Astrocyte of the spinal cord (primary cell): Measurements from ENCODE around the gene PNMA8A.

Source experiments
- DNase-seq: peaks from one replicate; pipeline ENCODE4 v3.0.0; 2011; ENCODE audit warnings: low read depth, low spot score
- H3K4me3 ChIP-seq: 2 replicates; pipeline ENCODE4 v1.5.1; 2011; ENCODE audit warnings: low read depth, mild to moderate bottlenecking, low read length, moderate library complexity
- in situ Hi-C: cut with HindIII; loops from 2 replicates; pipeline ENCODE4 v1.10.0; 2017; ENCODE audit warnings: low sequenced_read_pairs
- TF ChIP-seq, protein P1 (sequence below): IDR thresholded peaks from 2 replicates; pipeline ENCODE4 v1.5.1; 2012; ENCODE audit warnings: low read depth, mild to moderate bottlenecking, low read length, inconsistent platforms

The PNMA8A gene

DNA sequence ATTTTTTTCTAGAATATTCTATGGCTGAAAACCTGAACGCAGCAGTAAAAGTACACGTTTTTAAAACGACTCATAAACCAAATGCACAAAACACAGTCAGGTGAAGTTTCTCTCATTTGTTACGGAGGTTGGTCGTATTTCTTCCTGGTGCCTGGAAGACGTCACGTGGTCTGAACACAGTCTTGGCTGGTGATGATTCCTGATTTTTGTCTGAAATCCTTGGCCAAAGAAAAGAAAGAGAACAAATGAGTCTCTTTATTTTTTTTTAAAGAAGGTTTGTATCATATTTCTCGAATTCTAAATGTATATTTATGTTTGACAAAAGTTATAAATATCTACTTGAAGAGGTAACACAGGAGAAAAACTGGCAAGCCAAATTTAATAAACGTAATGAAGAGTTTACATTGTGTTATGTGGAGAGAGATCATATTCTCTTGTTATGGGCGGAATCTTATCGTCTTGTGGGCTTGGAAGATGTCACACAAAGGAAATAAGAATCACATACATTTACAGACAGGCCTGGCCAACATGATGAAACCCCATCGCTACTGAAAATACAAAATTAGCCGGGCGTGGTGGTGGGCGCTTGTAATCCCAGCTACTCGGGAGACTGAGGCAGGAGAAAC lies 10.0 kb upstream of the PNMA8A start:
- H3K4me3 ChIP-seq, result no peak overlapping the region
- DNase-seq, result peak; percentile 58
- TF ChIP-seq, protein P1, sequence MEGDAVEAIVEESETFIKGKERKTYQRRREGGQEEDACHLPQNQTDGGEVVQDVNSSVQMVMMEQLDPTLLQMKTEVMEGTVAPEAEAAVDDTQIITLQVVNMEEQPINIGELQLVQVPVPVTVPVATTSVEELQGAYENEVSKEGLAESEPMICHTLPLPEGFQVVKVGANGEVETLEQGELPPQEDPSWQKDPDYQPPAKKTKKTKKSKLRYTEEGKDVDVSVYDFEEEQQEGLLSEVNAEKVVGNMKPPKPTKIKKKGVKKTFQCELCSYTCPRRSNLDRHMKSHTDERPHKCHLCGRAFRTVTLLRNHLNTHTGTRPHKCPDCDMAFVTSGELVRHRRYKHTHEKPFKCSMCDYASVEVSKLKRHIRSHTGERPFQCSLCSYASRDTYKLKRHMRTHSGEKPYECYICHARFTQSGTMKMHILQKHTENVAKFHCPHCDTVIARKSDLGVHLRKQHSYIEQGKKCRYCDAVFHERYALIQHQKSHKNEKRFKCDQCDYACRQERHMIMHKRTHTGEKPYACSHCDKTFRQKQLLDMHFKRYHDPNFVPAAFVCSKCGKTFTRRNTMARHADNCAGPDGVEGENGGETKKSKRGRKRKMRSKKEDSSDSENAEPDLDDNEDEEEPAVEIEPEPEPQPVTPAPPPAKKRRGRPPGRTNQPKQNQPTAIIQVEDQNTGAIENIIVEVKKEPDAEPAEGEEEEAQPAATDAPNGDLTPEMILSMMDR, result no peak
- in situ Hi-C loops, result no loop called here

DNA sequence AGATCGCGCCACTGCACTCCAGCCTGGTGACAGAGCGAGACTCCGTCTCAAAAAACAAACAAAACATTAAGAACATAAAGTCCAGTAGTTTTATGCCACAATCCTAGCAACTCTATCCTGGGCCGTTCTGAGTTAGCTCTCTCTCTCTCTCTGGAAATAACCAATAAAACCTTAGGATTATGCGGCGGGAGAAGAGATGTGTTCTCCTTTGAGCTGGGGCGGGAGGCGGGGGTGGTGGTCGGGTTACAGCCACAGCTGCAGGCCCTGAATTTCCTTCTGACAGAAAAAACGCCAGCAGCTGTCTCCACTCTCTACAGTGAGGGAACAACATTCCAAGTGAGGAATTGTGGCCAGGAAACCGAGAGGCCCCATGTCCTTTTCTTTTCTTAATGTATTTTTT lies 9.1 kb upstream of the PNMA8A start:
- H3K4me3 ChIP-seq, result no peak overlapping the region
- in situ Hi-C loops, result no loop called here
- TF ChIP-seq, protein P1, result no peak
- peak; percentile 76 for DNase-seq

DNA sequence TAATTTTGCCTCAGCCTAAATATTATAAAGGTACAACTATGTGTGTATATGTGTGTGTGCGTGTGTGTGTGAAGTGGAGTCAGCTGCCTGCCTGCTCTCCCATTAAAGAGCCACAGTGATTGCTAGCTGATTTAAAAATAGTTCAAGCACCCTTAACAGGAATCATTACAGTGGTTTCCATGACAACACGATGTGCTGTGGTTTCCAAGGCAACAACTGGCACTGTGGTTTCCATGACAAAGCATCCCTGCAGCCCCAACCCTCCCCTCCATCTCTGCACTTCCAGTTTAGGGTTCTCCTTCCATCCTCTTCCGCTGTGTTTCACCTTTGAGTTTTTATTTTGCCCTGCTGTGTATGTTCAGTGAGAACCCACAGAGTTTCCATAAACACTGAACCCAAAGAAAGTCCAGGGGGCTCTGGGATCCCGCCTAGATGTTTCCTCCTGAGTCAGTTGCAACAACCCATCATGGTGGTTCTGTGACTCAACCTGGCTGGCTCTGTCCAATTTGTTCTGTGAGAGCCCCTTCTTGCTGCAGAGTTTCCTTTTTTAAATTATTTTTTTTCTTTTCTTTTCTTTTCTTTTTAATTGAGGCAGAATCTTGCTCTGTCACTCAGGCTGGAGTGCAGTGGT lies 7.1 kb upstream of the PNMA8A start:
- in situ Hi-C loops, result no loop called here
- H3K4me3 ChIP-seq, result no peak overlapping the region
- TF ChIP-seq, protein P1, result no peak
- peak; percentile 84 for DNase-seq

DNA sequence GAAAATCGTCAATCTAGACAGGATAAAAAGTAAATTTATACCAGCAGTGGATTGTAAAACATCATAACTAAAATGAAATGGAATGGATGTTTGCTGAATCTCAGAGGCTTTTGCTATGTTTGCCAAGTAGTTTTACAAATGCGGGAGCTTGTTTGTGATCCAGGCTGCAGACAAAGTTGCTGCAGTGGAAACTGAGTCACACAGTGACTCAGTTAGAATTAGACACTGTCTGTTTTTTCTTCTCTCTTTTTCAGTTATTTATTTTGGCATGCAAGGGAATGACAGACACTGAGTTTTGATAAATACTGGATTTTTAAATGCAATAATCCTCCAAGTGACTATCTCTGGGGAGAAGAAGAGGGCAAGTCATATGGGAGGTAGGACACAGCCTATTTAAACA lies 4.6 kb upstream of the PNMA8A start:
- in situ Hi-C loops, result no loop called here
- TF ChIP-seq, protein P1, result no peak
- H3K4me3 ChIP-seq, result no peak overlapping the region
- DNase-seq, result peak; percentile 49

DNA sequence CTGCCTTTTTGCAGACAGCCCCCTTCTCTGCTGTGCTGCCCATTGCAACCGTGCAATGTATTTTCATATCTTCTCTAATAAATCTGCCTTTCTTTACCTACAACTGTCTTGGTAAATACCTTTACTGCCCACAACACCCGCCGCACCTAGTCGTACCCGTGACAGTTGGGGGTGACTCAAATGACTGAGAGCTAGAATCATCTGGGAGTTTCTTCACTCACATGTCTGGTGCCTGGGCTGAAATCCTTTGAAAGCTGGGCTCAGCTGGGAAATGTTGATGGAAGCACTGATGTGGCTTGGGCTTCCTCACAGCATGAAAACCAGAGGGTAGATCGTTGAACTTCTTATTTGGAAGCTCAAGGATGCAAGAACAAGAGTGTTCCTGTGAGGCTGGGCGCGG lies 2.8 kb upstream of the PNMA8A start:
- DNase-seq, result no peak
- in situ Hi-C loops, result no loop called here
- TF ChIP-seq, protein P1, result no peak
- no peak overlapping the region for H3K4me3 ChIP-seq

DNA sequence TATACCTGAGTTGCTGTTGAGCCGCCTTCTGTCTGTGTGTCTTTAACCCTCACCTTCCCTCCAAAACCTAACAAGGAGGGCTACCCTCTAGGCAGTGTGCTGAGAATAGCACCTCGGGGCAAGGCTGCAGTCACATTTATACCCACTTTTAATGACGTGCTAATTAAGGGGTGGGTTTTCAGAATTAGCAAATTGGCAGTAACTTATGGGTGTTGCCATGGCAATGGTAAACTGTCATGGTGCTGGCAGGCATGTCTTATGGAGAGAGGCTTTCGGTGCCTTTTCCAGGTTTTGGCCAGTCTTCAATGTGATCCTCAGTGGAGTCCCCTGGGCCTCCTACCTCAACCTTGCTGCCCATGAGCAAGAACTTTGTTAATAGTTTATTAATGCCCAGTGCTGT lies 1.2 kb upstream of the PNMA8A start:
- TF ChIP-seq, protein P1, result no peak
- in situ Hi-C loops, result no loop called here

More for the DNA sequence above, 1.2 kb upstream of the PNMA8A start:
- H3K4me3 ChIP-seq, result no peak overlapping the region
- no peak for DNase-seq
